Measurements from ENCODE around the gene CSMD2. TPM values are rescaled to one million over a fixed set of nuclear protein-coding genes. Genes with fewer than 3 reads are reported as not detected.

The CSMD2 gene
- total and polyA plus RNA-seq, 2 of the 8 experiments (the other 6 are each of a cell fraction or from before 2014, with no cell fraction given) = 7.0 to 14.7 TPM

- TF ChIP-seq JUN (IDR thresholded peaks at IDR 0.05; ENCODE audit: low read depth, low read length) (no peak), POLR2A (IDR thresholded peaks at IDR 0.05; ENCODE audit: control extremely low read depth in 1 of 2, low read depth in 2 of 2, low read length in 2 of 2) (no peak), CEBPB (IDR thresholded peaks at IDR 0.05; ENCODE audit: low read depth, low read length) (no peak), FOSL1 (IDR thresholded peaks at IDR 0.05; ENCODE audit: insufficient read depth, low read depth, low read length) (no peak)
Observed at GRCh38 chr1:34073028-34073695, 91.9 kb downstream of the CSMD2 start (continued).
